Rectal smooth muscle tissue (tissue), 1 donor: ENCODE measurements around the gene MAML2.

ENCODE experiments used
- H3K27ac ChIP-seq: one replicate; pipeline ENCODE4 v1.7.0; 2013; ENCODE audit warnings: low read depth, low read length, inconsistent platforms
- H3K27me3 ChIP-seq: one replicate; pipeline ENCODE4 v1.7.0; 2013; ENCODE audit warnings: low read length; ENCODE audit not compliant: control insufficient read depth, insufficient read depth
- H3K36me3 ChIP-seq: one replicate; pipeline ENCODE4 v1.7.0; 2013; ENCODE audit warnings: low read length; ENCODE audit not compliant: control insufficient read depth, insufficient read depth
- H3K4me1 ChIP-seq: one replicate; pipeline ENCODE4 v1.7.0; 2013; ENCODE audit warnings: low read length; ENCODE audit not compliant: control insufficient read depth, insufficient read depth
- H3K4me3 ChIP-seq: one replicate; pipeline ENCODE4 v1.7.0; 2013; ENCODE audit warnings: low read length
- H3K9ac ChIP-seq: one replicate; pipeline ENCODE4 v1.7.0; 2013; ENCODE audit warnings: low read length

Gene MAML2

GRCh38 chr11:96309016-96309642 is 33.9 kb downstream of the MAML2 start:
- H3K4me1 ChIP-seq: peaks cover 22% of the 10 kb centered on the region
- H3K27ac ChIP-seq: no peak overlapping the region
- no peak overlapping the region for H3K4me3 ChIP-seq
- H3K9ac ChIP-seq: no peak overlapping the region
- H3K27me3 ChIP-seq: no peaks in the 10 kb centered on the region
- H3K36me3 ChIP-seq: no peaks in the 10 kb centered on the region

- H3K4me3 ChIP-seq: peak overlapping the region; percentile 51
- no peak overlapping the region for H3K9ac ChIP-seq
- H3K36me3 ChIP-seq: no peaks in the 10 kb centered on the region
- no peaks in the 10 kb centered on the region for H3K27me3 ChIP-seq
- H3K4me1 ChIP-seq: peaks cover 22% of the 10 kb centered on the region
- peak overlapping the region; percentile 75 for H3K27ac ChIP-seq
These were observed 35.2 kb downstream of the MAML2 start for GRCh38 chr11:96307776-96308140.

GRCh38 chr11:96306933-96307775 is 35.8 kb downstream of the MAML2 start:
- peak overlapping the region; percentile 51 for H3K4me3 ChIP-seq
- H3K36me3 ChIP-seq: no peaks in the 10 kb centered on the region
- H3K27me3 ChIP-seq: no peaks in the 10 kb centered on the region
- peaks cover 22% of the 10 kb centered on the region for H3K4me1 ChIP-seq
- H3K9ac ChIP-seq: no peak overlapping the region
- H3K27ac ChIP-seq: peak overlapping the region; percentile 75

- Histone ChIP-seq H3K36me3 (no peaks in the 10 kb centered on the region), H3K27ac (peak overlapping the region; percentile 75), H3K4me1 (peaks cover 22% of the 10 kb centered on the region), H3K9ac (no peak overlapping the region), H3K4me3 (peak overlapping the region; percentile 51), H3K27me3 (no peaks in the 10 kb centered on the region)
These were observed 36.4 kb downstream of the MAML2 start for GRCh38 chr11:96306600-96306932.

- Histone ChIP-seq H3K36me3 (no peaks in the 10 kb centered on the region), H3K9ac (no peak overlapping the region), H3K27me3 (no peaks in the 10 kb centered on the region), H3K27ac (peak overlapping the region; percentile 75), H3K4me1 (peaks cover 20% of the 10 kb centered on the region), H3K4me3 (peak overlapping the region; percentile 51)
These were observed 36.9 kb downstream of the MAML2 start for GRCh38 chr11:96306071-96306470.

GRCh38 chr11:96303980-96304379 is 39.0 kb downstream of the MAML2 start:
- peaks cover 17% of the 10 kb centered on the region for H3K4me1 ChIP-seq
- H3K27ac ChIP-seq: no peak overlapping the region
- no peaks in the 10 kb centered on the region for H3K36me3 ChIP-seq
- no peaks in the 10 kb centered on the region for H3K27me3 ChIP-seq
- no peak overlapping the region for H3K4me3 ChIP-seq
- H3K9ac ChIP-seq: no peak overlapping the region

GRCh38 chr11:96303064-96303463 is 39.9 kb downstream of the MAML2 start:
- no peaks in the 10 kb centered on the region for H3K27me3 ChIP-seq
- no peak overlapping the region for H3K27ac ChIP-seq
- H3K4me1 ChIP-seq: peaks cover 16% of the 10 kb centered on the region
- H3K4me3 ChIP-seq: no peak overlapping the region
- no peak overlapping the region for H3K9ac ChIP-seq
- H3K36me3 ChIP-seq: no peaks in the 10 kb centered on the region

GRCh38 chr11:96301818-96302217 is 41.2 kb downstream of the MAML2 start:
- no peak overlapping the region for H3K9ac ChIP-seq
- H3K4me1 ChIP-seq: peaks cover 8% of the 10 kb centered on the region
- H3K27me3 ChIP-seq: no peaks in the 10 kb centered on the region
- no peak overlapping the region for H3K27ac ChIP-seq
- H3K36me3 ChIP-seq: no peaks in the 10 kb centered on the region
- H3K4me3 ChIP-seq: no peak overlapping the region

GRCh38 chr11:96299155-96299888 is 43.7 kb downstream of the MAML2 start:
- no peak overlapping the region for H3K9ac ChIP-seq
- no peak overlapping the region for H3K4me3 ChIP-seq
- no peak overlapping the region for H3K27ac ChIP-seq

GRCh38 chr11:96295369-96295768 is 47.6 kb downstream of the MAML2 start:
- Histone ChIP-seq H3K27ac (no peak overlapping the region), H3K27me3 (no peaks in the 10 kb centered on the region), H3K4me3 (no peak overlapping the region), H3K9ac (no peak overlapping the region), H3K36me3 (no peaks in the 10 kb centered on the region), H3K4me1 (no peaks in the 10 kb centered on the region)

More at GRCh38 chr11:96299155-96299888, 43.7 kb downstream of the MAML2 start:
- Histone ChIP-seq H3K27me3 (no peaks in the 10 kb centered on the region), H3K36me3 (no peaks in the 10 kb centered on the region), H3K4me1 (no peaks in the 10 kb centered on the region)

- Histone ChIP-seq H3K27me3 (no peaks in the 10 kb centered on the region), H3K4me3 (no peak overlapping the region), H3K9ac (no peak overlapping the region), H3K36me3 (no peaks in the 10 kb centered on the region), H3K4me1 (no peaks in the 10 kb centered on the region), H3K27ac (no peak overlapping the region)
These were observed 48.7 kb downstream of the MAML2 start for GRCh38 chr11:96294289-96294688.

- Histone ChIP-seq H3K9ac (no peak overlapping the region), H3K36me3 (no peaks in the 10 kb centered on the region), H3K27me3 (no peaks in the 10 kb centered on the region), H3K27ac (no peak overlapping the region), H3K4me3 (no peak overlapping the region), H3K4me1 (no peaks in the 10 kb centered on the region)
These were observed 49.4 kb downstream of the MAML2 start for GRCh38 chr11:96293598-96294021.
